ENCODE results near the gene LAMA5.

The LAMA5 gene

DNA sequence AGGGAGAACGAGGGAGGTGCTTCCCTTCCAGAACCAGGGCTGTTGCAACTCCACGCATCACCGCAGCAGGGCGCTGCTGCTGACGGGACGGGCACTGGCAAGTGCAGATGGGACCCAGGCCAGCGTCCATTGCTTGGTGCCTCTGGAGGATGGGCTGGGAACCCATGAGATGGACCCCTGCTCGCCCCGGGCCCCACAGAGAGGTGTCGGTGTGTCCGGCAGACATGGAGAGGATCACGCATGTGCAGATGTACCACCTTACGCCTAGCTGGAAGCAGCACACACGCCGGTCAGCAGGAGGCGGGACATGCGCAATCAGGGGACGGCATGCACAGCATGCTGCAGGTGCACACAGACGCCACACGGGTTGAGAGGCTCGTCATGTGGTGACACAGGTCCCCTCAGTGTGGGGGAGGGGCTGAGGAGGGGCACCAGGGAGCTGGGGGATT is 34.2 kb upstream of the LAMA5 start:
- Histone ChIP-seq H3K9ac (ENCODE audit: low read length) (no peak overlapping the region), H3K4me2 (ENCODE audit: low read length) (no peak overlapping the region), H3K56ac (ENCODE audit: low read length) (no peak overlapping the region), H2BK5ac (ENCODE audit: low read length) (no peak overlapping the region), H3K36me3 (ENCODE audit: control insufficient read depth, insufficient read depth, low read length) (no peaks in the 10 kb centered on the region), H2BK15ac (replicated peaks; ENCODE audit: low read depth) (no peak overlapping the region), H3K4me1 (ENCODE audit: control insufficient read depth, low read depth, low read length) (peaks cover 1% of the 10 kb centered on the region), H3K18ac (ENCODE audit: low read length) (no peak overlapping the region), H3K4me3 (ENCODE audit: low read length) (no peak overlapping the region), H4K8ac (ENCODE audit: low read depth, low read length) (no peak overlapping the region), H2BK120ac (ENCODE audit: low read depth, low read length) (no peak overlapping the region), H3K79me2 (ENCODE audit: control insufficient read depth, insufficient read depth, low read length) (no peaks in the 10 kb centered on the region), H3K23ac (ENCODE audit: low read length) (no peak overlapping the region), H2AK5ac (ENCODE audit: low read length) (no peak overlapping the region), H3K27me3 (ENCODE audit: insufficient read depth, low read length, poor library complexity) (no peaks in the 10 kb centered on the region), H3K79me1 (ENCODE audit: low read length) (peaks cover 2% of the 10 kb centered on the region), H3K27ac (ENCODE audit: low read depth, low read length) (no peak overlapping the region), H4K5ac (ENCODE audit: low read length) (no peak overlapping the region), H3K4ac (ENCODE audit: low read depth, low read length) (no peak overlapping the region)
- peak; percentile 59 for DNase-seq
- whole genome bisulfite sequencing (ENCODE audit: extremely low coverage, insufficient coverage, low lambda C conversion rate), result no CpG with 5 or more reads among the region's 21 CpGs

DNA sequence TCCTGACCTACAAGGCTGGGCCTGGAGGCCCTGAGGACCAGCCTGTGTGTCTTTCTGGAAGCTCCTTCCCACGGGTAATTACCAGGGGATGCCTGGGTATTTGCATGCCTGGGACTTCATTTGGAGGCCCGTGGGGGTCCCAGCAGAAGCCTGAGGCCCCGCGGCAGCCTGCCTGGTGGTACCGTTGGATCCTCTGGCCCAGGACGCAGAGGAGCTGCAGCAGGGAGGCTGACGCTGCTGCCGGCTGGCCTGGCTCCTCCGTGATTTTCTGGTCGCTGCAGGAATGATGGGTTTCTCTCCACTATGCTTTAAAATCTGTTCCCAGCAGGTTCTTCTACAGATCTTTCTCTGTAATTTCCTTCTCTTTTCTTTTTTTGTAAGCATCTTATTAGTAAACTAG is 33.4 kb upstream of the LAMA5 start:
- Histone ChIP-seq H3K79me1 (ENCODE audit: low read length) (no peaks in the 10 kb centered on the region), H3K4me2 (ENCODE audit: low read length) (no peak overlapping the region), H2BK15ac (replicated peaks; ENCODE audit: low read depth) (no peak overlapping the region), H3K9ac (ENCODE audit: low read length) (no peak overlapping the region), H3K56ac (ENCODE audit: low read length) (no peak overlapping the region), H3K4ac (ENCODE audit: low read depth, low read length) (no peak overlapping the region), H4K8ac (ENCODE audit: low read depth, low read length) (no peak overlapping the region), H3K4me3 (ENCODE audit: low read length) (no peak overlapping the region), H3K36me3 (ENCODE audit: control insufficient read depth, insufficient read depth, low read length) (no peaks in the 10 kb centered on the region), H2BK120ac (ENCODE audit: low read depth, low read length) (no peak overlapping the region), H3K18ac (ENCODE audit: low read length) (no peak overlapping the region), H3K23ac (ENCODE audit: low read length) (no peak overlapping the region), H4K5ac (ENCODE audit: low read length) (no peak overlapping the region), H3K4me1 (ENCODE audit: control insufficient read depth, low read depth, low read length) (no peaks in the 10 kb centered on the region), H3K27me3 (ENCODE audit: insufficient read depth, low read length, poor library complexity) (no peaks in the 10 kb centered on the region), H3K79me2 (ENCODE audit: control insufficient read depth, insufficient read depth, low read length) (no peaks in the 10 kb centered on the region), H3K27ac (ENCODE audit: low read depth, low read length) (no peak overlapping the region), H2AK5ac (ENCODE audit: low read length) (no peak overlapping the region), H2BK5ac (ENCODE audit: low read length) (no peak overlapping the region)
- WGBS (ENCODE audit: extremely low coverage, insufficient coverage, low lambda C conversion rate), result no CpG with 5 or more reads among the region's 10 CpGs
- no peak for DNase-seq

DNA sequence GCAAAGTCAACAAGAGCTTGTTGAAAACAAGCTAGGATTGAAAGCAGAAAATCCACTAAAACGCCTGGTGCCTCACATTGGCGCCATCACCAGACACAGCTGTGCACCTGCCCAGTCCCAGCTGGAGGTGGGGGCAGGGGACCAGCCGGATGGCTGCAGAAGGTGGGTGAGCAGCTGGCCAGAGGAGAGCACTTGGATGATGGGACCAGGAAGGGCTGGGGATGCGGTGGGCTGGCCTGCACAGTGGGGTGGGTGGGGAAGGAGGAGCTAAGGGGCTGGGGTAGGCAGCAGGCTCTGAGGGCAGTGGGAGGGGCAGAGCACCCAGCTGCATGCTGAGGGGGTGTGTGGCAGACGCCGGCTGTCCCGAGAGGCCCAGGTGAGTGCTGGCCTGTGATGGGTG is 32.9 kb upstream of the LAMA5 start:
- H4K8ac ChIP-seq (ENCODE audit: low read depth, low read length), result no peak overlapping the region
- H3K79me1 ChIP-seq (ENCODE audit: low read length), result no peaks in the 10 kb centered on the region
- no peak overlapping the region for H3K18ac ChIP-seq (ENCODE audit: low read length)
- no peaks in the 10 kb centered on the region for H3K36me3 ChIP-seq (ENCODE audit: control insufficient read depth, insufficient read depth, low read length)
- no peak overlapping the region for H3K23ac ChIP-seq (ENCODE audit: low read length)
- no peak overlapping the region for H2BK120ac ChIP-seq (ENCODE audit: low read depth, low read length)
- no peak overlapping the region for H3K4me2 ChIP-seq (ENCODE audit: low read length)
- H3K4me1 ChIP-seq (ENCODE audit: control insufficient read depth, low read depth, low read length), result no peaks in the 10 kb centered on the region
- no peak for DNase-seq
- H2BK5ac ChIP-seq (ENCODE audit: low read length), result no peak overlapping the region
- H3K56ac ChIP-seq (ENCODE audit: low read length), result no peak overlapping the region
- no peak overlapping the region for H2BK15ac ChIP-seq (replicated peaks; ENCODE audit: low read depth)
- H3K4ac ChIP-seq (ENCODE audit: low read depth, low read length), result no peak overlapping the region
- H3K27me3 ChIP-seq (ENCODE audit: insufficient read depth, low read length, poor library complexity), result no peaks in the 10 kb centered on the region
- H2AK5ac ChIP-seq (ENCODE audit: low read length), result no peak overlapping the region
- H3K27ac ChIP-seq (ENCODE audit: low read depth, low read length), result no peak overlapping the region
- no CpG with 5 or more reads among the region's 7 CpGs for WGBS (ENCODE audit: extremely low coverage, insufficient coverage, low lambda C conversion rate)
- H3K9ac ChIP-seq (ENCODE audit: low read length), result no peak overlapping the region
- H3K4me3 ChIP-seq (ENCODE audit: low read length), result no peak overlapping the region
- H3K79me2 ChIP-seq (ENCODE audit: control insufficient read depth, insufficient read depth, low read length), result no peaks in the 10 kb centered on the region
- no peak overlapping the region for H4K5ac ChIP-seq (ENCODE audit: low read length)

DNA sequence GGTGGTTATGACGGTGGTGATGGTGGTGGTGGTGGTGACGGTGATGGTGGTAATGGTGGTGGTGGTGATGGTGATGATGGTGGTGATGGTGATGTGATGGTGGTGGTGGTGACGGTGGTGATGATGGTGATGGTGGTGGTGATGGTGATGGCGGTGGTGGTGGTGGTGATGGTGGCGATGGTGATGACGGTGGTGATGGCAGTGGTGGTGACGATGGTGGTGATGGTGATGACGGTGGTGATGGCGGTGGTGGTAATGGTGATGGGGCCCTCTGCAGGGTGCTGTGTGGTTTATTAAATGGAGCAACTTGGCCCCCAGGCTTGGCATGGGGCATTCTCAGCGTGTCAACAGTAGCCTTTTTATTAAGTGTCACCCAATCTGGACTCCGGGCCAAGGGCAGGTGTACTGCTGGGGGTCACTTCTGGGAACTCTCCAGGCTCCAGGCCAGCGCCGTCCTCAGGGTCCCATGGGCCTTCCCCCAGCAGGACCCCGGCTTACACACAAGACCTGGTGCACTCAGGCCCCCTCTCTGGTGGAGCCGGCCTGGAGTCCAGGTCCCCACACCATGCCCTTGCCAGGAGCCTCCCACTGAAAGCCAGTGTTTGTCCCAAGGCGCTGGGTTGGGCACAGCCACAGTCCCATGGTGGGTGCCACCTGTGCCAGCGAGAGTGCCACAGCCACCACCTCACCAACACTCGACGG is 31.2 kb upstream of the LAMA5 start:
- Histone ChIP-seq H2AK5ac (ENCODE audit: low read length) (no peak overlapping the region), H2BK120ac (ENCODE audit: low read depth, low read length) (no peak overlapping the region), H3K27me3 (ENCODE audit: insufficient read depth, low read length, poor library complexity) (no peaks in the 10 kb centered on the region), H3K18ac (ENCODE audit: low read length) (no peak overlapping the region), H3K4me2 (ENCODE audit: low read length) (no peak overlapping the region), H2BK15ac (replicated peaks; ENCODE audit: low read depth) (no peak overlapping the region), H3K4ac (ENCODE audit: low read depth, low read length) (no peak overlapping the region), H2BK5ac (ENCODE audit: low read length) (no peak overlapping the region), H4K8ac (ENCODE audit: low read depth, low read length) (no peak overlapping the region), H3K23ac (ENCODE audit: low read length) (no peak overlapping the region), H4K5ac (ENCODE audit: low read length) (no peak overlapping the region), H3K79me2 (ENCODE audit: control insufficient read depth, insufficient read depth, low read length) (no peaks in the 10 kb centered on the region), H3K56ac (ENCODE audit: low read length) (no peak overlapping the region), H3K36me3 (ENCODE audit: control insufficient read depth, insufficient read depth, low read length) (no peaks in the 10 kb centered on the region), H3K4me1 (ENCODE audit: control insufficient read depth, low read depth, low read length) (no peaks in the 10 kb centered on the region), H3K27ac (ENCODE audit: low read depth, low read length) (no peak overlapping the region), H3K9ac (ENCODE audit: low read length) (no peak overlapping the region), H3K79me1 (ENCODE audit: low read length) (no peaks in the 10 kb centered on the region), H3K4me3 (ENCODE audit: low read length) (no peak overlapping the region)
- no peak for DNase-seq
- WGBS (ENCODE audit: extremely low coverage, insufficient coverage, low lambda C conversion rate), result no CpG with 5 or more reads among the region's 19 CpGs

DNA sequence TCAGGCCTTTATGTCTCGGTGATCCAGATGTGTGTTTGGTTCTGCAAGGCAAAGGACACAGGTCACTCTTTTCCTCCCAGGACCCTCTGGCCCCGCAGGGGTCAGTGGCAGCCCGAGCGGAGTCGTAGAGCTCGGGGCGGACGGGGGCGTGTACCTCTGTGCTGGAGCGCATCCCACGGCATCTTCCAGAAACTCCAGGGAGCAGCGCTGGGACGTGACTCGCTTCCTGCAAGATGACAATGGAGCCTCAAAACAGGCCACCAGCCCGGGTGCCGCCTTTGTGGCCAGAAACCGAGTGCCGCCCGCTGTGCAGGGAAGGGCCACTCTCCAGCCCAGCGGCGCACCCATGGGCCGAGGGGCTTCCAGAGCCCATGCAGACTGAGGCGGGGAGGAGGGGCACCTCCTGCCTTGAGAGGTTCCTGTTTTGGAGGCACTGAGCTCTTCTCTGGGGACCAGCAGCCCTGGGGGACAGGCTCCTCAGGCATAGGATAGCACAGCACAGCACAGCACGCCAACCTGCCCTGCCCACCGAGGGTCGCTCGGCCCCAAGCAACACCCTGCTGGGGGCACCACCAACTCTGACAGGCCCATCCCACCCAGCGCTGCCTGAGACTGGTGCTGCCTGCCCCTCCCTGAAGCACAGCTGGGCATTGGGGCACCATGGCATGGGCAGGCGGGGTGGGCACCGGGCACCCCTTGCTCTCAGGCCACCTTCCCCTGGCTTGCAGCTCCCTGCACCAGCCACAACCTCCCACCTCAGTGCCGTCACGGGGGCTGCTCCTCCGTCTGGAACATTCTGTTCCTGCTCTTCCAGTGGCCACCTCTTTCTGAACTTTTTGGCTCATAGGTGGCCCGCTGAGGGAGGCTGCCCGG is 29.5 kb upstream of the LAMA5 start:
- DNase-seq, result no peak
- no CpG with 5 or more reads among the region's 35 CpGs for WGBS (ENCODE audit: extremely low coverage, insufficient coverage, low lambda C conversion rate)
- Histone ChIP-seq H3K23ac (ENCODE audit: low read length) (no peak overlapping the region), H3K4me3 (ENCODE audit: low read length) (no peak overlapping the region), H3K56ac (ENCODE audit: low read length) (no peak overlapping the region), H2BK15ac (replicated peaks; ENCODE audit: low read depth) (no peak overlapping the region), H3K18ac (ENCODE audit: low read length) (no peak overlapping the region), H3K79me1 (ENCODE audit: low read length) (no peaks in the 10 kb centered on the region), H3K9ac (ENCODE audit: low read length) (no peak overlapping the region), H3K36me3 (ENCODE audit: control insufficient read depth, insufficient read depth, low read length) (no peaks in the 10 kb centered on the region), H2BK120ac (ENCODE audit: low read depth, low read length) (no peak overlapping the region), H2BK5ac (ENCODE audit: low read length) (no peak overlapping the region), H3K4me1 (ENCODE audit: control insufficient read depth, low read depth, low read length) (no peaks in the 10 kb centered on the region), H4K5ac (ENCODE audit: low read length) (no peak overlapping the region), H3K27ac (ENCODE audit: low read depth, low read length) (no peak overlapping the region), H3K27me3 (ENCODE audit: insufficient read depth, low read length, poor library complexity) (no peaks in the 10 kb centered on the region), H4K8ac (ENCODE audit: low read depth, low read length) (no peak overlapping the region), H3K79me2 (ENCODE audit: control insufficient read depth, insufficient read depth, low read length) (no peaks in the 10 kb centered on the region), H3K4me2 (ENCODE audit: low read length) (no peak overlapping the region), H2AK5ac (ENCODE audit: low read length) (no peak overlapping the region), H3K4ac (ENCODE audit: low read depth, low read length) (no peak overlapping the region)
